Activated T-cell treated with anti-CD3 and anti-CD28 coated beads, Interleukin-2, amount 50 U/mL, for 72 hours (primary cell): ENCODE data around the gene ORAI3. TPM values are rescaled to one million over a fixed set of nuclear protein-coding genes. Genes with fewer than 3 reads are reported as not detected.
A peak's percentile ranks its signal among the peaks of the same experiment; 100 is the strongest.

Experiments used
- ATAC-seq, 2 donors: fragments of 150-1000 bp; cut with Tn5 transposase; replicated peaks in 1 of 2; 2 replicates each; pipeline ENCODE4 v1.10.0; 2021; ENCODE audit warnings: moderate library complexity in 2 of 2, mild to moderate bottlenecking in 1 of 2
- DNase-seq, 2 donors: peaks; one replicate each; pipeline ENCODE4 v3.0.0; 2021 to 2022; ENCODE audit warnings: mixed read lengths in 1 of 2
- H3K27ac Mint-ChIP-seq: one replicate; pipeline ENCODE4 v1.8.0; 2022; ENCODE audit warnings: mild to moderate bottlenecking, moderate library complexity, mixed read lengths
- H3K27me3 Mint-ChIP-seq: one replicate; pipeline ENCODE4 v1.8.0; 2022; ENCODE audit warnings: low read depth, mixed read lengths
- H3K36me3 Mint-ChIP-seq, 2 donors: one replicate each; pipeline ENCODE4 v1.8.0; 2022; ENCODE audit warnings: mixed read lengths in 2 of 2, mild to moderate bottlenecking in 1 of 2; ENCODE audit not compliant: insufficient read depth in 2 of 2
- H3K4me1 Mint-ChIP-seq: one replicate; pipeline ENCODE4 v1.8.0; 2022; ENCODE audit warnings: low read depth, mixed read lengths
- H3K4me3 Mint-ChIP-seq, 2 donors: one replicate each; pipeline ENCODE4 v1.8.0; 2022; ENCODE audit warnings: mild to moderate bottlenecking in 2 of 2, mixed read lengths in 2 of 2, moderate library complexity in 2 of 2
- H3K9me3 Mint-ChIP-seq, 2 donors: one replicate each; pipeline ENCODE4 v1.8.0; 2022; ENCODE audit warnings: mixed read lengths in 2 of 2
- total RNA-seq, 2 donors: library from RNA; stranded (reverse); gene quantifications; one replicate each; pipeline ENCODE4 v1.2.3, GENCODE V29; 2022

The ORAI3 gene
- total RNA-seq, 2 donors from 2014 or later = 13.6 to 15.6 TPM

DNA sequence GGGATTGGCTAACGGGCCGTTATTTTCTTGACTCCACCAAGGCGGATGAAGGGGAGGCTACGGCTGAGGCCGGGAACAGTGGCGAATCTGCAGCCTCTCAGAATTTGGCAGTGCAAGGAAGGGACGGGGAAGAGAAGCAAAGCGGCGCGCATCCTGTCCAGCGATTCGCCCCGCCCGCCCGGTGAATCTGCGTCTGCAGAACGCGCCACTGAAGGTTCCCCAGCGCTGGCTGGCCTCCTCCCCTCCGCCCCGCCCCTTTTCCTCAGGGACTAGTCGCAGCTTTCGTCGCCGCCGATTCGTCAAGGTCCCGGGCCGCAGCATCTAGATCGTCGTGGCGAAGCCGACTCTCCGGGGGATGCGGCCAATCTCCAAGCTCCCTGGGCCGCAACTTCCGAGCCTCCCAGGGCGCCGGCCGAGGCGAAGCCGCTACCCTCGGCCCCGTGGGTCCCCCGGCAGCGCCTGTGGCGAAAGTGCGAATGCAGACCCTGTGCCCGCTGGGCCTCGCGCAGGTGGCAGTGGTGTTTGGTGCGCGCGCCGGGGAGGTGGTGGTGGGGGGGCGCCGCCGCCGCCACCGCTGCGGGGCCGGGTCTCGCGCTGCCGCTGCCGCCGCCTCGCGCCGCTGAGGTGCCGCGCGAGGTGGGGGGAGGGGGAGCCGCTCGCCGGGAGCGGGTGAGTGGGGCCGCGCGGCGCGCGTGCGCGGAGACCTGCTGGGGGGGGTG, 8.7 kb downstream of the ORAI3 start, which contains the start of gene SETD1A:
Gene SETD1A (plus strand): TSS at position 299 of the 719 bp plus-strand sequence. CDS start 978 bp downstream, outside the sequence.
- Mint-ChIP-seq H3K36me3 (peaks cover 6 to 28% of the 10 kb centered on the region in 2 donors), H3K4me1 (peaks cover 38% of the 10 kb centered on the region), H3K9me3 (no peaks in the 10 kb centered on the region), H3K27me3 (no peaks in the 10 kb centered on the region), H3K4me3 (peak within 1 kb of the TSS; percentile 98), H3K27ac (peak within 1 kb of the TSS; percentile 99)
- peak; percentile 97 to 98 for DNase-seq
- ATAC-seq = peak; percentile 89

DNA sequence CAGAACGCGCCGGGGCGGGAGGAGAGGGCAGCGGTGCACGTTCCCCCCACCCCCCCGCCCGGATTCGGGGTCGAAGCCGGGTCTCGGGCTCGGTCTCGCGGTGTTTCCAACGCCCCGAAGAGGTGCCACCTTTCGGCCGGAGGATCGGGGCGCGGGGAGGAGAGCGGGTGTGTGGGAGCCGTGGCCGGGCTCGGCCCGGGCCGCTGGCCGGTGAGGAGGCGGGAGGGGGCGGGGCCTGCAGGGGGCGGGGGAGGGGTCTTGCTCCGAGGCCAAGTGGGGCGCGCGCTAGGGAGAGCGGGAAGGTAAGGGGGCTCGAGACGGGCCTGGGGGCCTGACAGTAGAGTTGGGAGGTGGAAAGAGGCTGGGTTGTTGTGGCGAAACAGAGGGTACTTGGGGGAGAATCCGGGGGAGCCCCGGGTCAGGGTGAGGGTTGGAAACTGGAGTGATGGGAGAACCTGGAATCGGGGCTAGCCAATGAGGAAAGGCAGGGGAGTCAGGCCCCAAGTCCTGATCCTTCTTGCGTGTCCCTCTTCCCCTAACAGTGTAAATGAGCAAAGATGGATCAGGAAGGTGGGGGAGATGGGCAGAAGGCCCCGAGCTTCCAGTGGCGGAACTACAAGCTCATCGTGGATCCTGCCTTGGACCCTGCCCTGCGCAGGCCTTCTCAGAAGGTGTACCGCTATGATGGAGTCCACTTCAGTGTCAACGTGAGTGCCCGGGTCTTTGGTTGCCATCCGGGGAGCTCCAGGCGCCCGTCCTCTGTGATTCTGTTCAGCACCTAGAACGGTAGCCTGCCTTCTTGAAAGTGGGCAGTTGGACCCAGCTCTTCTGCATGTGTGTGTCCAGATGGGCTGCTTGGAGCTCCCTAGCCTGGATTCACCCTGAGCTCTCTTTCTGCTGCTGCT, 9.6 kb downstream of the ORAI3 start:
- Mint-ChIP-seq H3K36me3 (peaks cover 11 to 34% of the 10 kb centered on the region in 2 donors), H3K4me1 (peaks cover 43% of the 10 kb centered on the region), H3K27me3 (no peaks in the 10 kb centered on the region), H3K27ac (peak overlapping the region; percentile 93), H3K9me3 (no peaks in the 10 kb centered on the region), H3K4me3 (peak overlapping the region; percentile 98)
- DNase-seq (peak; percentile 63 to 67), ATAC-seq (peak; percentile 20 to 22)

DNA sequence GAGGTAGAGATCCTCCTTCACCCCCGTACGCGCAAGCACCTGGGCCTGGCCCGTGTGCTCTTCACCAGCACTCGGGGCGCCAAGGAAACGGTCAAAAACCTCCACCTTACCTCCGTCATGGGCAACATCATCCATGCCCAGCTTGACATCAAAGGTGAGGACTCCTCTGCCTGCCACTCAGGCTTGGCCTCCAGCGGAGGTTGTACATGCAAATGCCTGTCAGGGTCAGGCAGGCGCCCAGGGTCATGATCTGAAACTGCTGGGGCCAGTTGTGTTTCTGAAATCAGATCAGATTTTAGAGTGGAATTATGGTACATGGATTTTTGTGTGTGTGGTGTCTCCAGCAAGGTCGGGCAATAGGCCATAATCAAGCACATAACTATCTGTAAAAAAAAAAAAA, 12.5 kb downstream of the ORAI3 start:
- peaks cover 32% of the 10 kb centered on the region for H3K4me1 Mint-ChIP-seq
- peaks cover 14 to 45% of the 10 kb centered on the region in 2 donors for H3K36me3 Mint-ChIP-seq
- H3K27me3 Mint-ChIP-seq = no peaks in the 10 kb centered on the region
- H3K27ac Mint-ChIP-seq = no peak overlapping the region
- H3K4me3 Mint-ChIP-seq = no peak overlapping the region
- DNase-seq = no peak
- no peak for ATAC-seq
- H3K9me3 Mint-ChIP-seq = no peaks in the 10 kb centered on the region

DNA sequence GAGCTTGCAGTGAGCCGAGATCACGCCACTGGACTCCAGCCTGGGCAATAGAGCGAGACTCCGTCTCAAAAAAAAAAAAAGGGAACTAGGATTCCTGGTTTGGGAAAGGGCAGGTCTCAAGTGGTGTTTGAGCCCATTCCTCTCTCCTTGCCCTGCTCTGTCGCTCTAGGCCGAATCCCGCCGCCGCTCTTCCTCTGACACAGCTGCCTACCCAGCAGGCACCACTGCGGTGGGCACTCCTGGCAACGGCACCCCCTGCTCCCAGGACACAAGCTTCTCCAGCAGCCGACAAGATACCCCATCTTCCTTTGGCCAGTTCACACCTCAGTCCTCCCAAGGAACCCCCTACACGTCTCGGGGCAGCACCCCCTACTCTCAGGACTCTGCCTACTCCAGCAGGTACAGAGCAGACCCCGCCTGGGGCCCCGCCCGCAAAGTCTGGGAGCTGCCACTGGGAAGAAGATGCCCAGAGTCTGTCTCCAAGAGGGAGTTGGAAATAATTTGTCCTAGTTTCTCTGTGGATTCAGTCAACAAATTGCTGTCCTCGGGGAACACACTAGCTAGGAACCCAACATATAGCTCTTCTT, 15.2 kb downstream of the ORAI3 start:
- peaks cover 16 to 53% of the 10 kb centered on the region in 2 donors for H3K36me3 Mint-ChIP-seq
- H3K27me3 Mint-ChIP-seq = no peaks in the 10 kb centered on the region
- H3K9me3 Mint-ChIP-seq = no peaks in the 10 kb centered on the region
- H3K4me1 Mint-ChIP-seq = peaks cover 20% of the 10 kb centered on the region
- no peak for ATAC-seq
- H3K27ac Mint-ChIP-seq = no peak overlapping the region
- DNase-seq = no peak
- H3K4me3 Mint-ChIP-seq = no peak overlapping the region

DNA sequence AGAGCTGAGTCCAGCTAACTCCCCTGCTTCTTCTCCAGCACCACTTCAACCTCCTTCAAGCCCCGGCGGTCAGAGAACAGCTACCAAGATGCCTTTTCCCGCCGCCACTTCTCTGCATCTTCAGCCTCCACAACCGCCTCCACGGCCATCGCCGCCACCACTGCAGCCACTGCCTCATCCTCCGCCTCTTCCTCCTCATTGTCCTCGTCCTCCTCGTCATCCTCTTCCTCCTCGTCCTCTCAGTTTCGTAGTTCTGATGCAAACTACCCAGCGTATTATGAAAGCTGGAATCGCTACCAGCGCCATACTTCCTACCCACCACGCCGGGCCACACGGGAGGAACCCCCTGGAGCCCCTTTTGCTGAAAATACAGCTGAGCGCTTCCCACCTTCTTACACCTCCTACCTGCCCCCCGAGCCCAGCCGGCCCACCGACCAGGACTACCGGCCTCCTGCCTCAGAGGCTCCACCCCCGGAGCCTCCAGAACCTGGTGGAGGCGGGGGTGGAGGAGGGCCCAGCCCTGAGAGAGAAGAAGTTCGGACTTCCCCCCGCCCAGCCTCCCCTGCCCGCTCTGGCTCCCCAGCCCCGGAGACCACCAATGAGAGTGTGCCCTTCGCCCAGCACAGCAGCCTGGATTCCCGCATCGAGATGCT, 15.8 kb downstream of the ORAI3 start:
- Mint-ChIP-seq H3K27me3 (no peaks in the 10 kb centered on the region), H3K27ac (no peak overlapping the region), H3K36me3 (peaks cover 18 to 48% of the 10 kb centered on the region in 2 donors), H3K4me1 (peaks cover 13% of the 10 kb centered on the region), H3K9me3 (no peaks in the 10 kb centered on the region), H3K4me3 (no peak overlapping the region)
- no peak for DNase-seq
- no peak for ATAC-seq

DNA sequence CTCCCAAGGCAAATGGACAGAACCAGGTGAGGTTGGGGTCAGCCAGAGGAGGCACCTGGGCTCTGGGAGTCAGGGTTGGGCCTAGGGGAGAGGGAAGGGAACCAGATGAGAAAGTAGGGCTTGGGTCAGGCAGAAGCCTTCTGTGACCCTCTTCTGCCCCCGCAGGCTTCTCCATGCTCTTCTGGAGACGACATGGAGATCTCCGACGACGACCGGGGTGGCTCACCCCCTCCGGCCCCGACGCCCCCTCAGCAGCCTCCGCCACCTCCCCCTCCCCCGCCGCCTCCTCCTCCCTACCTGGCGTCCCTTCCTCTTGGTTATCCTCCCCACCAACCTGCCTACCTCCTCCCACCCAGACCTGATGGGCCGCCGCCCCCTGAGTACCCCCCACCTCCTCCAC, 16.6 kb downstream of the ORAI3 start:
- DNase-seq = no peak
- H3K4me1 Mint-ChIP-seq = peaks cover 6% of the 10 kb centered on the region
- H3K27me3 Mint-ChIP-seq = no peaks in the 10 kb centered on the region
- no peak overlapping the region for H3K4me3 Mint-ChIP-seq
- H3K36me3 Mint-ChIP-seq = peaks cover 13 to 43% of the 10 kb centered on the region in 2 donors
- H3K9me3 Mint-ChIP-seq = no peaks in the 10 kb centered on the region
- ATAC-seq = no peak
- no peak overlapping the region for H3K27ac Mint-ChIP-seq

DNA sequence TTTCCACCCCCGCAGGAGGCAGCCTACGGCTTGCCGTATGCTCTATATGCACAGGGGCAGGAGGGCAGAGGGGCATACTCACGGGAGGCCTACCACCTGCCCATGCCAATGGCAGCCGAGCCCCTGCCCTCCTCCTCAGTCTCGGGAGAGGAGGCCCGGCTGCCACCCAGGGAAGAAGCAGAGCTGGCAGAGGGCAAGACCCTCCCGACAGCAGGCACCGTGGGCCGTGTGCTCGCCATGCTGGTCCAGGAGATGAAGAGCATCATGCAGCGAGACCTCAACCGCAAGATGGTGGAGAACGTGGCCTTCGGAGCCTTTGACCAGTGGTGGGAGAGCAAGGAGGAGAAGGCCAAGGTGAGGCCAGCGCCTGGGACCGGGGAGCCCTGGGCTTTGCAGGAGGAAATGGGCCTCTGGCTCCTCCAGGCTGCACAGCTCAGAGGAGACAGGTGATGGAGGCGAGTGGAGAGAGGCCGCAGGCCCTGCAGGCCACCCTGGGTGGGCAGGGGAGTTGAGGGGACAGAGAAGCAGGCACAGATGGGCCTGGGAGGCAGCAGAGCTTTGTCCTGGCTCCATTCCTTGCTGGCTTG, 17.3 kb downstream of the ORAI3 start:
- Mint-ChIP-seq H3K4me1 (peaks cover 6% of the 10 kb centered on the region), H3K4me3 (no peak overlapping the region), H3K9me3 (no peaks in the 10 kb centered on the region), H3K36me3 (peaks cover 14 to 43% of the 10 kb centered on the region in 2 donors), H3K27me3 (no peaks in the 10 kb centered on the region), H3K27ac (no peak overlapping the region)
- DNase-seq = no peak
- no peak for ATAC-seq

DNA sequence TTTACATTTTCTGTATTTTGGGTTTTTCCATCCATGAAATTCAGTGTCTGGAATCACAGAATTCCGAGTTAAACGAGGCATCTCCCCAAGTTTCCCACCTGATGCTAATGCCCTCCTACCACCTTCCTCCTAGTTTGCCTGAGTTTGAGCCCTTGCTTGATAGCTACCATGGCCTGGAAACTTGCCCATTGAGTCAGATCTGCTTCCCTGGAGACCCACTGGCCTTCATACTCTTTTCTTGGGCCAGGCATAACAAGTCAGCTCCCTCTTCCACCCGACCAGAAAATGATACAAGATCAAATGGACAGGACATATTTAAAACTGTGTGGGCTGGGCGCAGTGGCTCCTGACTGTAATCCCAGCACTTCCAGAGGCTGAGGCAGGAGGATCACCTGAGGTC, 18.9 kb downstream of the ORAI3 start:
- Mint-ChIP-seq H3K36me3 (peaks cover 16 to 47% of the 10 kb centered on the region in 2 donors), H3K27ac (no peak overlapping the region), H3K9me3 (no peaks in the 10 kb centered on the region), H3K27me3 (no peaks in the 10 kb centered on the region), H3K4me1 (peaks cover 6% of the 10 kb centered on the region), H3K4me3 (no peak overlapping the region)
- ATAC-seq = no peak
- DNase-seq = no peak

DNA sequence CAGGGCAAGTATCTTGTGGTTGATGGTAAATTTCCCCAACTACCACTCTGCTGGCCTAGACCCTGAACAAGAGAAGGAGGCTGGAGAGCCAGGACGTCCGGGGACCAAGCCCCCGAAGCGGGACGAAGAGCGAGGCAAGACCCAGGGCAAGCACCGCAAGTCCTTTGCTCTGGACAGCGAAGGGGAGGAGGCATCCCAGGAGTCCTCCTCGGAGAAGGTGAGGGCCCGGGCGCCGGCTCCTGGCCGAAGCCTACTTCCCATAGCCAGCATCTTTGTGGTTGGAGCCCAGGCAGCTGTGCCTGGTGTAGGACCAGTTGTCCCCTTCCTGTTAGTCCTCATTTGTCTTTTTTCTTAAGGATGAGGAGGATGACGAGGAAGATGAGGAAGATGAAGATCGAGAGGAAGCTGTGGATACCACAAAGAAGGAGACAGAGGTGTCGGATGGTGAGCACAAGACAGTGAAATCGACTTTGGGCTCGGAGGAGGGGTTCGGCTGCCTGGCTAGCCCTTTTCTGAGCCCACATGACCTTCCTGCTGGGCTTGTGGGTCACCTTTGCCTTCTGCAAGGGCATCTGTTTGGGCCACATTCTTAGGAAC, 20.5 kb downstream of the ORAI3 start:
- H3K9me3 Mint-ChIP-seq = no peaks in the 10 kb centered on the region
- no peak for DNase-seq
- H3K4me1 Mint-ChIP-seq = no peaks in the 10 kb centered on the region
- ATAC-seq = no peak
- H3K27me3 Mint-ChIP-seq = no peaks in the 10 kb centered on the region
- H3K4me3 Mint-ChIP-seq = no peak overlapping the region
- no peak overlapping the region for H3K27ac Mint-ChIP-seq
- H3K36me3 Mint-ChIP-seq = peaks cover 17 to 47% of the 10 kb centered on the region in 2 donors

DNA sequence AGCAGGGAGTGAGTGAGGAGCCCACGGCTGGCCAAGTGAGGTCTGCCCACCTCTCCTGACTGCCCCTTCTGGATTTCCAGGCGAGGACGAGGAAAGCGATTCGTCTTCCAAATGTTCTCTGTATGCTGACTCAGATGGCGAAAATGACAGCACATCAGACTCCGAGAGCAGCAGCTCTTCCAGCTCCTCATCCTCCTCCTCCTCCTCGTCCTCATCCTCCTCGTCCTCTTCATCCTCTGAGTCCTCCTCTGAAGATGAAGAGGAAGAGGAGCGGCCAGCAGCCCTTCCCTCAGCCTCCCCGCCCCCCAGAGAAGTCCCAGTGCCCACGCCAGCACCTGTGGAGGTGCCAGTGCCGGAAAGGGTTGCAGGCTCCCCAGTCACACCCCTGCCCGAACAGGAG, 22.4 kb downstream of the ORAI3 start:
- ATAC-seq = no peak
- H3K36me3 Mint-ChIP-seq = peaks cover 16 to 43% of the 10 kb centered on the region in 2 donors

DNA sequence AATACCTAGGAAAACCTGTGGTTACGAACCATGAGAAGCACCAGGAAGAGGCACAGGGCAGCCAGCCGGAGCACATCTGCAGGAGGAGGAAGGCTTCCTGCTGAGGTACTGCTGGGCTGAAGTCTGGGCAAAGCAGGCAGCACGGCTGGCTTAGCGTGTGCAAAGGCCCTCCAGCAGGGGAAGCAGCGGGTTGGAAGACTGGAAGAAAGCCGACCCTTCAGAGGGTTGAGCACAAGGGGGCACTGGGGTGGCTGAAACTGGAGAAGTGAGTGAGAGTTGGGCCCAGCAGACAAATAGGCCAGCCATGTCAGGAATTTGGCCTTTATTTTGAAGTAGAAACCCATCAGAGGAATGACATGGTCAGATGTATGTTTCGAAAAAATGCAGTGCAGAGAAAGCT, 24.0 kb downstream of the ORAI3 start:
- H3K4me1 Mint-ChIP-seq = no peaks in the 10 kb centered on the region
- no peaks in the 10 kb centered on the region for H3K9me3 Mint-ChIP-seq
- H3K27me3 Mint-ChIP-seq = no peaks in the 10 kb centered on the region
- ATAC-seq (no peak), DNase-seq (no peak)
- H3K27ac Mint-ChIP-seq = peak overlapping the region; percentile 23
- H3K4me3 Mint-ChIP-seq = no peak overlapping the region
- H3K36me3 Mint-ChIP-seq = peaks cover 18 to 39% of the 10 kb centered on the region in 2 donors

More for the DNA sequence above, 22.4 kb downstream of the ORAI3 start:
- no peak for DNase-seq
- Mint-ChIP-seq H3K27me3 (no peaks in the 10 kb centered on the region), H3K27ac (no peak overlapping the region), H3K4me1 (no peaks in the 10 kb centered on the region), H3K4me3 (no peak overlapping the region), H3K9me3 (no peaks in the 10 kb centered on the region)

DNA sequence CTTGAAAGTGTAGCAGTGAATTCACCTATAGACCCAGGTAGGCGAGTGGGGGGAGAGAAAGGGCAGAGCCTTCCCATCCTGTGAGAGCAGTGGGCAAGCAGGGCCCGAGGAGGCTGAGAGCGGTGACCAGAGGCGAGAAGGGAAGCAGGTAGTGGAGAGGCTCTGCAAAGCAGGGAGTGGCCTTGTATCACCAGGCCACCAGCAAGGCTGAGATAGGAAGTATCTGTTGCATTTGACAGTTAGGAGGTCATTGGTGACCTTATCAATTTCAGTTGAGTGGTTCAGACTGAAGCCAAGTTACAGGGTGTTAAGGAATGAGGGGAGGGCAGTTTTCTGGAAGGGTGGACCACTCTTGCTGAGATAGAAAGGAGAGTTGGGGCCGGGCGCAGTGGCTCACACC, 25.5 kb downstream of the ORAI3 start:
- no peaks in the 10 kb centered on the region for H3K27me3 Mint-ChIP-seq
- H3K36me3 Mint-ChIP-seq = peaks cover 14 to 44% of the 10 kb centered on the region in 2 donors
- no peaks in the 10 kb centered on the region for H3K4me1 Mint-ChIP-seq
- no peaks in the 10 kb centered on the region for H3K9me3 Mint-ChIP-seq
- ATAC-seq (no peak), DNase-seq (no peak)
- no peak overlapping the region for H3K4me3 Mint-ChIP-seq
- H3K27ac Mint-ChIP-seq = no peak overlapping the region
